Hepatocyte (in vitro differentiated cells): ENCODE measurements around the gene PLCD1.

Source experiments
- CTCF ChIP-seq: fragments of 200-600 bp; sonication (generic); IDR thresholded peaks from 2 replicates; pipeline ENCODE4 v1.5.1; 2016; ENCODE audit warnings: antibody characterized with exemption, mild to moderate bottlenecking; ENCODE audit not compliant: poor library complexity
- EZH2 ChIP-seq: fragments of 200-600 bp; sonication (generic); IDR thresholded peaks from 2 replicates; pipeline ENCODE4 v1.6.1; 2016; ENCODE audit warnings: antibody characterized with exemption, mild to moderate bottlenecking, borderline replicate concordance

- TF ChIP-seq CTCF, result no peak
- no peak for TF ChIP-seq EZH2
Observed at GRCh38 chr3:37999836-38000235, 29.6 kb downstream of the PLCD1 start.
